Breast epithelium (tissue), 4 donors: ENCODE results near the gene CERKL. TPM values are rescaled to one million over a fixed set of nuclear protein-coding genes. Genes with fewer than 3 reads are reported as not detected.

ENCODE experiments used
- DNase-seq, 2 donors: peaks; one replicate each; pipeline ENCODE4 v3.0.0-alpha.2; 2019; ENCODE audit warnings: low spot score in 2 of 2
- H3K27ac ChIP-seq, 2 donors: fragments of 200-600 bp; sonication (generic) in 1 of 2; one replicate each; pipeline ENCODE4 v1.5.1; 2016 to 2019; ENCODE audit warnings: mild to moderate bottlenecking in 1 of 2
- H3K27me3 ChIP-seq, 2 donors: fragments of 200-600 bp; sonication (generic) in 1 of 2; one replicate each; pipeline versions ENCODE4 v1.5.1 to v1.6.0; 2017 to 2019; ENCODE audit warnings: control low read depth in 1 of 2, mild to moderate bottlenecking in 1 of 2
- H3K36me3 ChIP-seq: fragments of 200-600 bp; one replicate; pipeline ENCODE4 v1.5.1; 2019
- H3K4me1 ChIP-seq, 2 donors: fragments of 200-600 bp; sonication (generic); one replicate each; pipeline ENCODE4 v1.5.1; 2016 to 2019; ENCODE audit warnings: control low read depth in 1 of 2
- H3K4me3 ChIP-seq, 3 donors: fragments of 200-600 bp; sonication (generic); 1 replicate in 2 of 3; 2 replicates in 1 of 3; pipeline ENCODE4 v1.5.1; 2016 to 2019; ENCODE audit warnings: mild to moderate bottlenecking in 3 of 3, moderate library complexity in 2 of 3
- H3K9me3 ChIP-seq, 2 donors: fragments of 200-600 bp; sonication (generic) in 1 of 2; one replicate each; pipeline ENCODE4 v1.5.1; 2016 to 2019; ENCODE audit warnings: control low read depth in 1 of 2
- CTCF ChIP-seq, 3 donors: fragments of 450-650 bp; IDR thresholded peaks; one replicate each; pipeline ENCODE4 v1.5.1; 2016 to 2017; ENCODE audit warnings: antibody characterized with exemption in 3 of 3, mild to moderate bottlenecking in 3 of 3, moderate library complexity in 3 of 3
- POLR2A ChIP-seq: fragments of 450-650 bp; IDR thresholded peaks from one replicate; pipeline ENCODE4 v1.6.1; 2016; ENCODE audit warnings: antibody characterized with exemption, mild to moderate bottlenecking, moderate library complexity
- POLR2AphosphoS5 ChIP-seq, 3 donors: sonication (generic); formaldehyde crosslinking; IDR thresholded peaks; one replicate each; pipeline ENCODE4 v1.6.1; 2017; ENCODE audit warnings: antibody characterized with exemption in 3 of 3
- intact Hi-C: fragments of 100-400 bp; cut with DNase I; formaldehyde crosslinking; loops from one replicate; pipeline ENCODE4 v1.15.1; 2023; ENCODE audit warnings: low total_unique reads
- total RNA-seq, 3 donors: library from RNA; depleted of rRNA; stranded (reverse); fragments of >200 nt; gene quantifications; one replicate each; pipeline ENCODE4 v1.1.0, GENCODE V29; 2016

CERKL gene
- total RNA-seq, 3 donors from 2014 or later: 0.29 to 0.33 TPM; not detected in 1

GRCh38 chr2:181694271-181694670 is 37.4 kb upstream of the CERKL start:
- Histone ChIP-seq H3K9me3 (no peaks in the 10 kb centered on the region), H3K27me3 (no peaks in the 10 kb centered on the region), H3K27ac (no peak overlapping the region), H3K4me1 (no peaks in the 10 kb centered on the region), H3K36me3 (no peaks in the 10 kb centered on the region), H3K4me3 (no peak overlapping the region)
- no peak for DNase-seq
- TF ChIP-seq POLR2AphosphoS5 (IDR thresholded peaks at IDR 0.05) (no peak), CTCF (IDR thresholded peaks at IDR 0.05) (no peak)
- intact Hi-C loops: no loop called here

- no peaks in the 10 kb centered on the region for H3K36me3 ChIP-seq
- H3K4me1 ChIP-seq: no peaks in the 10 kb centered on the region
- H3K27ac ChIP-seq: no peak overlapping the region
- no peak overlapping the region for H3K4me3 ChIP-seq
- no peak for DNase-seq
- H3K27me3 ChIP-seq: peaks cover 0 to 13% of the 10 kb centered on the region in 2 donors
- no peaks in the 10 kb centered on the region for H3K9me3 ChIP-seq
- TF ChIP-seq POLR2AphosphoS5 (IDR thresholded peaks at IDR 0.05) (no peak), CTCF (IDR thresholded peaks at IDR 0.05) (no peak), POLR2A (no peak)
- intact Hi-C loops: no loop called here
Observed at GRCh38 chr2:181690860-181691259, 34.0 kb upstream of the CERKL start.

- H3K27ac ChIP-seq: no peak overlapping the region
- no peak for DNase-seq
- no peaks in the 10 kb centered on the region for H3K36me3 ChIP-seq
- peaks cover 7 to 49% of the 10 kb centered on the region in 2 donors for H3K27me3 ChIP-seq
- no peak for TF ChIP-seq POLR2A
- TF ChIP-seq CTCF (IDR thresholded peaks at IDR 0.05): no peak
- TF ChIP-seq POLR2AphosphoS5 (IDR thresholded peaks at IDR 0.05): no peak
- no peaks in the 10 kb centered on the region for H3K4me1 ChIP-seq
- no peaks in the 10 kb centered on the region for H3K9me3 ChIP-seq
- no peak overlapping the region for H3K4me3 ChIP-seq
- intact Hi-C loops: no loop called here
Observed at GRCh38 chr2:181686576-181687185, 29.8 kb upstream of the CERKL start.

- Histone ChIP-seq H3K9me3 (no peaks in the 10 kb centered on the region), H3K36me3 (no peaks in the 10 kb centered on the region), H3K27ac (no peak overlapping the region), H3K27me3 (peaks cover 10 to 64% of the 10 kb centered on the region in 2 donors), H3K4me3 (no peak overlapping the region), H3K4me1 (no peaks in the 10 kb centered on the region)
- intact Hi-C loops: no loop called here
- DNase-seq: no peak
- no peak for TF ChIP-seq CTCF (IDR thresholded peaks at IDR 0.05)
- no peak for TF ChIP-seq POLR2A
- no peak for TF ChIP-seq POLR2AphosphoS5 (IDR thresholded peaks at IDR 0.05)
Observed at GRCh38 chr2:181685150-181685688, 28.3 kb upstream of the CERKL start.

- Histone ChIP-seq H3K4me1 (no peaks in the 10 kb centered on the region), H3K27ac (no peak overlapping the region), H3K36me3 (no peaks in the 10 kb centered on the region), H3K27me3 (peaks cover 10 to 68% of the 10 kb centered on the region in 2 donors), H3K9me3 (no peaks in the 10 kb centered on the region), H3K4me3 (peak overlapping the region in 1 of 3 donors; percentile 56)
- no peak for DNase-seq
- TF ChIP-seq CTCF (IDR thresholded peaks at IDR 0.05) (no peak), POLR2A (no peak), POLR2AphosphoS5 (IDR thresholded peaks at IDR 0.05) (no peak)
- intact Hi-C loops: no loop called here
Observed at GRCh38 chr2:181684454-181685149, 27.7 kb upstream of the CERKL start.
